ENCODE results near the gene USH1C.

GRCh38 chr11:17463546-17464174 lies 80.6 kb downstream of the USH1C start:
- TF ChIP-seq POLR2A (IDR thresholded peaks at IDR 0.05) (no peak), CTCF (IDR thresholded peaks at IDR 0.05) (no peak)

Data from uterus (tissue), 2 donors.